Measurements from ENCODE around the gene LYZL1.

DNA sequence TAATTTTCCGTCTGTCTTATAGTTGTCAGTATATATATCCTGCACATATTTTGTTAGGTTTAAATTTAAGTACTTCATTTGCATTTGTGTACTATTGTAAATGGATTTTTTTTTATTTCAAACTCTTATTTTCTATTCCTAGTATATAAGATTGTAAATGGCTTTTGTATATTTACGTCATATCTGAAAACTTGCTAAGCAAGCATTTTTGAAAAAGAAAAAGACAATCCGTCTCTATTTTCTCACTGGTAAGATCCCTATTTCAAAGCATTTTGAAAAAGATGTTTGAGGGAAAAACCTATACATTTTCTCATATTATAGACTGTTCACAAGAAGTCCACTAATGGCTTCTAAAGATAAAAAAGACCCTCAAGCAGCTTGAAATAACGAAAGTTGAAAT is 1.2 kb upstream of the LYZL1 start:
- TF ChIP-seq EZH2 (IDR thresholded peaks at IDR 0.05; ENCODE audit: low read length, missing control alignments) = no peak
- TF ChIP-seq, protein P1, sequence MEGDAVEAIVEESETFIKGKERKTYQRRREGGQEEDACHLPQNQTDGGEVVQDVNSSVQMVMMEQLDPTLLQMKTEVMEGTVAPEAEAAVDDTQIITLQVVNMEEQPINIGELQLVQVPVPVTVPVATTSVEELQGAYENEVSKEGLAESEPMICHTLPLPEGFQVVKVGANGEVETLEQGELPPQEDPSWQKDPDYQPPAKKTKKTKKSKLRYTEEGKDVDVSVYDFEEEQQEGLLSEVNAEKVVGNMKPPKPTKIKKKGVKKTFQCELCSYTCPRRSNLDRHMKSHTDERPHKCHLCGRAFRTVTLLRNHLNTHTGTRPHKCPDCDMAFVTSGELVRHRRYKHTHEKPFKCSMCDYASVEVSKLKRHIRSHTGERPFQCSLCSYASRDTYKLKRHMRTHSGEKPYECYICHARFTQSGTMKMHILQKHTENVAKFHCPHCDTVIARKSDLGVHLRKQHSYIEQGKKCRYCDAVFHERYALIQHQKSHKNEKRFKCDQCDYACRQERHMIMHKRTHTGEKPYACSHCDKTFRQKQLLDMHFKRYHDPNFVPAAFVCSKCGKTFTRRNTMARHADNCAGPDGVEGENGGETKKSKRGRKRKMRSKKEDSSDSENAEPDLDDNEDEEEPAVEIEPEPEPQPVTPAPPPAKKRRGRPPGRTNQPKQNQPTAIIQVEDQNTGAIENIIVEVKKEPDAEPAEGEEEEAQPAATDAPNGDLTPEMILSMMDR (conservative IDR thresholded peaks at IDR 0.05 in 1 of 2, IDR thresholded peaks at IDR 0.05 in 1 of 2; ENCODE audit: low read depth in 1 of 2, low read length in 2 of 2) = no peak
